Activated T-cell treated with anti-CD3 and anti-CD28 coated beads for 1 hour (primary cell): ENCODE measurements around the gene BCHE.

Experiments
- DNase-seq: peaks from one replicate; pipeline ENCODE4 v3.0.0-alpha.2; 2020; ENCODE audit warnings: low read depth

Gene BCHE

GRCh38 chr3:165749821-165750220 is 87.4 kb downstream of the BCHE start:
- no peak for DNase-seq

- DNase-seq: no peak
These were observed 88.0 kb downstream of the BCHE start for GRCh38 chr3:165749241-165749640.

DNA sequence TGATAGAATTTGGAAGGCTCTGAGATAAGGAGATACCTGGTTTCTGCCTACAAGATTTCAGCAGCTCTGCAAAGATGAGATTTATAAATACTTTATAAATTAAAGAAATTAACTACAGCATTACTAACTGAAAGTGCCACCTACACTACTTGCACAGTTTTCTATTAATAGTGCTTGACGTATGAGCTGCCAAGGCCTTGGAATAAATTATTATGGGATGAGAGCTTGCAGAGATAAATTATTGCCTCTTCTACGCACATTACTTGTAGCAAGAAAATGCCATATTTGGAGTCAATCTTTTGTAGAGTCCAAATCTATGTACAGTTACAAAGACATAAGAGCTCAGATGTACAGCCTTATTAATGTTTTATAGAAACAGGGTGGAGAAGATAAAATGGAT is 89.1 kb downstream of the BCHE start:
- no peak for DNase-seq

DNA sequence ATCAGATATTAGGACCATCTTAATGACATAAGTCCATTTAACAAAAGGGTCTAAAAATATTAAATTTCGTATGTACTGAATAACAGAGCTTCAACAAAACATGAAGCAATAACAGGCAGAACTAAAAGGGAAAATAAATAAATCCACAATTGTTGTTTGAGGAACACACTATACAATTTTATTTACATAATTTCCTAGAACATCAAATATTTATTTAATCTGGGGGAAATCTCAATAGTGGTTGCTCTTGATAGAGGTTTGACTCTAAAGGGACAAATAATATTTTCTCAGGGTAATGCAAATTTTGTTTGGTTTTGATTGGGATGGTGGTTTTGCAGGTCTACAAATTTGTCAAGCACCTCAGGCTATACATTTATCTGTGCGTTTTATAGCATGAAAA is 90.3 kb downstream of the BCHE start:
- no peak for DNase-seq

DNA sequence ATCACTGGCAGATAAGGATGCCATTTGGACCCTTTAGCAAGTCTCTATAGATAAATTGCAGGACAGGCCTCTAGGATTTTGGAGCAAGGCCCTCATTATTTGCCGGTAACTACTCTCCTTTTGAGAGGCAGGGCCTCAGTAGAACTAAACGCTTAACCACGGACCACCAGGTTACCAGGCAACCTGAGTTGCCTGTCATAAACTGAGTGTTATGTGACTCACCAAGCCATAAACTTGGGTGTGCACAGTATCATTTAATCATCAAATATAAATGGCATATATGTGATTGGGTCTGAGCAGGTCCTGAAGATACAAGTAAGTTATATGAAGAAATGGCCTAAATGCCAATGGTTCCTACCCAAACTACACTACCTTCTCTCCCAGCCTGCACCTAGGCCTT is 93.2 kb downstream of the BCHE start:
- no peak for DNase-seq

DNA sequence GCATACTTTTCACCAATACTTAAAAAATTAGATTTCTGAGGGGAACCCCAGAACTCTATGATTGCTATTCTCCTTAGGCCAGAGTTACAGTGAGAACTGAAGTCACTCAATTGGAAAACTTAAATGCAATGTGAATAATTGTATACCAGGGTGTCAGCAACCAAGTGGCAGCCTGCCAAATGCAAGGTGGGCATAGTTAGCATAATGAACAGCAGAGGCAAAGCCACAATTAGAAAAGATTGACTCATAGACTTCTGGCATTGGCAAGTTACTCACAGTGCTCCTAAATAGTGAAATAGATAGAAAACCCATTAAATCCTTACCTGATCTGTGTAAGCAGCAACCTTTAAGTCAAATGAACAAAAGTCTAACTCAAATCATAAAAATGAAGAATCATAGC is 94.9 kb downstream of the BCHE start:
- no peak for DNase-seq

DNA sequence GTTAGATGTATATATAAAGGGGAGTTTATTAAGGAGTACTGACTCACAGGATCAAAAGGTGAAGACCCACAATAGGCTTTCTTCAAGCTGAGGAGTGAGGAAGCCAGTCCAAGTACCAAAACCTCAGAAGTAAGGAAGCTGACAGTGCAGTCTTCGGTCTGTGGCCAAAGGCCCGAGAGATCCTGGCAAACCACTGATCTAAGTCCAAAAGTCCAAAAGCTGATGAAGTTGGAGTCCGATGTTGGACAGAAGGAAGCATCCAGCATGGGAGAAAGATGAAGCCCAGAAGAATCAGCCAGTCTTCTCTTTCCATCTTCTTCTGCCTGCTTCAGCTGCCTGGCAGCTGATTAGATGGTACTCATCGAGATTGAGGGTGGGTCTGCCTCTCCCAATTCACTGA is 107.5 kb downstream of the BCHE start:
- DNase-seq: no peak

DNA sequence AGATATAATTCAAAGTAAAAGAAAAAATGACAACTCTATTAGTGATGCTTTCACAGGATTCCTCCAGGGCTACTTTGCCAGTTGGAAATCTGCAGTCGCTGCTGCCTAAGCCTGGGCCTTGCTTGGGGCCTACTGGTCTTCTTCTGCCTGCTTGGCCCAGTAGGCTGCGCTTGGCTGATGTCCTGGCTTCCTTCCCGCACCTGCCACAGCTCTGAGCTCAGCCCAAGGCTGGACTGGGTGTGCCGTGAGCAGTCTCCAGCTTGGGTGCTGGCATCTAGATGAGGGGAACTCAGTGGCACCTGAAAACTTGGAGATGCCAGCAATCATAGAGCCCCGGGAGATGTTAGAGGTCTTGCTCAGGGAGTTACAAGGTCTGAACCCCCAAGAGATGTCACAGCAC is 108.3 kb downstream of the BCHE start:
- DNase-seq: no peak

DNA sequence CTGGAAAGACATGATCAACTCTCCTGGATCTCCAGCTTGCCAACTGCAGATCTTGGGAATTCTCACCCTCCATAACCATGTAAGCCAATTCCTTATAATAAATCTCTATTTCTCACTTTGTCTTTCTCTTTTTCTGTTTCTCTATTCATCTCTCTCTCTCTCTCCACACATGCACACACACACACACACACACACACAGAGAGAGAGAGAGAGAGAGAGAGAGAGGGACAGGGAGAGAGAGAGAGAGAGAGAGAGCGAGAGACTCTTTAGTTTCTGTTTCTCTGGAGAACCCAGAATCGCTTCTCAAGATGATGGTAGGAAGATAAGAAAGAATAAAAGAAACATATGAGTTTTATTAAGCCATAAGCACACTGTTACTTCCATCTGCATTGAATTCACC is 111.9 kb downstream of the BCHE start:
- no peak for DNase-seq
